MCF 10A (cell line): Measurements from ENCODE around the gene TMEM17. TPM values are rescaled to one million over a fixed set of nuclear protein-coding genes. Genes with fewer than 3 reads are reported as not detected.

Experiments
- BruUV-seq: library from RNA; stranded (reverse); fragments of 400-500 nt; replicated peaks from 2 replicates; lab custom pipeline; 2021; lab: Mats Ljungman, UMichigan
- CTCF ChIA-PET: fragments of 300-600 bp; sonication (Branson Sonifier 250); formaldehyde crosslinking; extraction: SDS; loops from one replicate; lab custom pipeline; 2021; ENCODE audit warnings: antibody characterized with exemption, inconsistent platforms; lab: Yijun Ruan, JAX
- POLR2A ChIA-PET: fragments of 300-600, 350-650 bp; sonication (Branson Sonifier 250); formaldehyde crosslinking; extraction: SDS; loops from one replicate; lab custom pipeline; 2020; ENCODE audit warnings: antibody characterized with exemption, inconsistent platforms; lab: Yijun Ruan, JAX
- DNase-seq: peaks from one replicate; pipeline ENCODE4 v3.0.0-alpha.2; 2018; ENCODE audit not compliant: unreplicated experiment
- H3K27ac Mint-ChIP-seq: one replicate; pipeline ENCODE4 v1.8.0; 2022; ENCODE audit warnings: mild to moderate bottlenecking, low read depth, mixed read lengths; ENCODE audit not compliant: unreplicated experiment
- H3K27me3 Mint-ChIP-seq: one replicate; pipeline ENCODE4 v1.8.0; 2022; ENCODE audit warnings: mixed read lengths; ENCODE audit not compliant: insufficient read depth, unreplicated experiment
- H3K36me3 Mint-ChIP-seq: one replicate; pipeline ENCODE4 v1.8.0; 2022; ENCODE audit warnings: mild to moderate bottlenecking, moderate library complexity, mixed read lengths; ENCODE audit not compliant: insufficient read depth, unreplicated experiment
- H3K4me1 Mint-ChIP-seq: one replicate; pipeline ENCODE4 v1.8.0; 2022; ENCODE audit warnings: mixed read lengths; ENCODE audit not compliant: insufficient read depth, unreplicated experiment
- H3K4me3 Mint-ChIP-seq: one replicate; pipeline ENCODE4 v1.8.0; 2022; ENCODE audit warnings: mild to moderate bottlenecking, moderate library complexity, mixed read lengths; ENCODE audit not compliant: unreplicated experiment
- H3K9me3 Mint-ChIP-seq: one replicate; pipeline ENCODE4 v1.8.0; 2022; ENCODE audit warnings: mixed read lengths; ENCODE audit not compliant: unreplicated experiment
- intact Hi-C: fragments of 100-400 bp; cut with micrococcal nuclease; formaldehyde crosslinking; loops from 2 replicates; pipeline ENCODE4 v1.14.1; 2022
- total RNA-seq: library from RNA; stranded (reverse); gene quantifications from 2 replicates; pipeline ENCODE4 v1.2.3, GENCODE V29; 2022
- TF ChIP-seq, protein P1 (sequence below): fragments of 200-600 bp; IDR thresholded peaks from one replicate; pipeline ENCODE4 v1.8.0; 2022; ENCODE audit warnings: antibody characterized with exemption, mild to moderate bottlenecking; ENCODE audit not compliant: unreplicated experiment

The TMEM17 gene
- total RNA-seq, 1 experiment from 2014 or later, result 2.6 TPM

DNA sequence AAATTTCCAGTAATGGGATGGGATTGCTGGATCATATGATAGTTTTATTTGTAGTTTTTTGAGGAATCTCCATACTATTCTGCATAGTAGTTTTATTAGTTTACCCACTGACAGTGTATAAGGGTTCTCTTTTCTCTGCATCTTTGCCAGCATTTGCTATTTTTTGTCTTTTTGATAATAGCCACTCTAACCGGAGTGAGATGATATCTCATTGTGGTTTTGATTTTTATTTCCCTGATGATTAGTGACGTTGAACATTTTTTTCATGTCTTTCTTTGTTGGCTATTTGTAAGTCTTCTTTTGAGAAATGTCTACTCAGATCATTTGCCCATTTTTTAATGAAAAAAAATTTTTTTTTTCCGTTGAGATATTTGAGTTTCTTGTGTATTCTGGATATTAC is 26.1 kb downstream of the TMEM17 start:
- TF ChIP-seq, protein P1, sequence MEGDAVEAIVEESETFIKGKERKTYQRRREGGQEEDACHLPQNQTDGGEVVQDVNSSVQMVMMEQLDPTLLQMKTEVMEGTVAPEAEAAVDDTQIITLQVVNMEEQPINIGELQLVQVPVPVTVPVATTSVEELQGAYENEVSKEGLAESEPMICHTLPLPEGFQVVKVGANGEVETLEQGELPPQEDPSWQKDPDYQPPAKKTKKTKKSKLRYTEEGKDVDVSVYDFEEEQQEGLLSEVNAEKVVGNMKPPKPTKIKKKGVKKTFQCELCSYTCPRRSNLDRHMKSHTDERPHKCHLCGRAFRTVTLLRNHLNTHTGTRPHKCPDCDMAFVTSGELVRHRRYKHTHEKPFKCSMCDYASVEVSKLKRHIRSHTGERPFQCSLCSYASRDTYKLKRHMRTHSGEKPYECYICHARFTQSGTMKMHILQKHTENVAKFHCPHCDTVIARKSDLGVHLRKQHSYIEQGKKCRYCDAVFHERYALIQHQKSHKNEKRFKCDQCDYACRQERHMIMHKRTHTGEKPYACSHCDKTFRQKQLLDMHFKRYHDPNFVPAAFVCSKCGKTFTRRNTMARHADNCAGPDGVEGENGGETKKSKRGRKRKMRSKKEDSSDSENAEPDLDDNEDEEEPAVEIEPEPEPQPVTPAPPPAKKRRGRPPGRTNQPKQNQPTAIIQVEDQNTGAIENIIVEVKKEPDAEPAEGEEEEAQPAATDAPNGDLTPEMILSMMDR, result no peak
- Mint-ChIP-seq H3K4me3 (no peak overlapping the region), H3K27ac (no peak overlapping the region), H3K36me3 (no peaks in the 10 kb centered on the region), H3K27me3 (no peaks in the 10 kb centered on the region), H3K4me1 (peaks cover 7% of the 10 kb centered on the region), H3K9me3 (no peaks in the 10 kb centered on the region)
- intact Hi-C loops, result no loop called here
- DNase-seq, result no peak
- CTCF ChIA-PET, result interaction anchor here (0.6 kb wide), 1 partner anchor 12 kb away, joined by 4 read pairs; no protein-coding TSS in a partner anchor
- POLR2A ChIA-PET, result no interaction called here
- no TSS peak for BruUV-seq

DNA sequence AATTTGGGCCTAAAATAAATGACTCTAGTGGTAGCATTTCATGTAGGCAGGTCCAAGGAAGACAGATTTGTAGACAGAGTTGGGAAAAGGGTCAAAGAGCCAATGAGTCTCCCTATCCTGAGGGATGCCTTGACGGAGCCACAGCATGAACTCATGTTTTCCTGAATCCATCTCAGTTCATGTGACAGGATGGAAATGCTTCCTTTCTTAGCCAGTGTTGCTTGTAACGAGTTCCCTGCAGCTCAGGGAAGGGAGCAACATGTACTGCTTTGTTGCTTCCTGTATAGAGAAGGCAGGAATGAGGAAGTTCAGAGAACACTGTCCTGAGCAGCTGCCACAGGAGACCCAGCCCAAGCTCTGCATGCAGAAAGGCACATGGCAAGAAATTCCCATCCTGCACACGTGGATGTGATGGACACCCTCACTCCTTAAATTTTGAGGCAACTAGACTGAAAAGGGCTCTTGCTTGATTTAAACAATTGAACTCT is 27.9 kb downstream of the TMEM17 start:
- POLR2A ChIA-PET, result interaction anchor here (0.6 to 1.7 kb wide), 4 partner anchors 9 to 297 kb away, joined by 3 to 5 read pairs (median 4); partner anchors contain the start of gene TMEM17
- H3K36me3 Mint-ChIP-seq, result no peaks in the 10 kb centered on the region
- no peaks in the 10 kb centered on the region for H3K9me3 Mint-ChIP-seq
- H3K4me1 Mint-ChIP-seq, result peaks cover 7% of the 10 kb centered on the region
- no peak for DNase-seq
- H3K27me3 Mint-ChIP-seq, result no peaks in the 10 kb centered on the region
- CTCF ChIA-PET, result interaction anchor here (0.9 to 1.7 kb wide), 2 partner anchors 21 to 309 kb away, joined by 3 to 9 read pairs; no protein-coding TSS in a partner anchor
- intact Hi-C loops, result no loop called here
- H3K4me3 Mint-ChIP-seq, result no peak overlapping the region
- BruUV-seq, result no TSS peak
- TF ChIP-seq, protein P1, result no peak
- no peak overlapping the region for H3K27ac Mint-ChIP-seq

DNA sequence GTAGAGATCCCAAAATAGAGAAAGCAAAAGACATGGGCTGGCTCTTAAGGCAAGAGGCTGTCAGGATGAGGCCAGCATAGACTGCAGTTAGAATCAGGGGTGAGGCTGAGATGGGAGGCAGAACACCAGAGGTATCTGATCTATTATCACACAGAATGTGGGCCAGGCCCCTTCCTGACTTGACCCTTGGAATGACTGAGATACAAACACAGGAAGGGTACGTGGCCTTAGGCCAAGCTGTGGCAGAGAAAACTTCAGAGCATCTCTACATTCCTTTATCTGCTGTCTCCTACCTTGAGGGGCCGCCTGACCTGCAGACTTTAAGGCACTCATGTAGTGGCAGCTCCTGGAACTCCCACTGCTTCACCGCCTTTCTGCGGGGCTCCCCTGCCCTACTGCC is 28.4 kb downstream of the TMEM17 start:
- no peak overlapping the region for H3K4me3 Mint-ChIP-seq
- TF ChIP-seq, protein P1, result no peak
- no peaks in the 10 kb centered on the region for H3K27me3 Mint-ChIP-seq
- peaks cover 7% of the 10 kb centered on the region for H3K4me1 Mint-ChIP-seq
- POLR2A ChIA-PET, result interaction anchor here (1.2 to 1.3 kb wide), 2 partner anchors 9 to 177 kb away, joined by 3 to 5 read pairs; no protein-coding TSS in a partner anchor
- DNase-seq, result no peak
- intact Hi-C loops, result no loop called here
- H3K36me3 Mint-ChIP-seq, result no peaks in the 10 kb centered on the region
- no peak overlapping the region for H3K27ac Mint-ChIP-seq
- CTCF ChIA-PET, result interaction anchor here (1.7 kb wide), 1 partner anchor 20 kb away, joined by 9 read pairs; no protein-coding TSS in a partner anchor
- no peaks in the 10 kb centered on the region for H3K9me3 Mint-ChIP-seq
- BruUV-seq, result no TSS peak

DNA sequence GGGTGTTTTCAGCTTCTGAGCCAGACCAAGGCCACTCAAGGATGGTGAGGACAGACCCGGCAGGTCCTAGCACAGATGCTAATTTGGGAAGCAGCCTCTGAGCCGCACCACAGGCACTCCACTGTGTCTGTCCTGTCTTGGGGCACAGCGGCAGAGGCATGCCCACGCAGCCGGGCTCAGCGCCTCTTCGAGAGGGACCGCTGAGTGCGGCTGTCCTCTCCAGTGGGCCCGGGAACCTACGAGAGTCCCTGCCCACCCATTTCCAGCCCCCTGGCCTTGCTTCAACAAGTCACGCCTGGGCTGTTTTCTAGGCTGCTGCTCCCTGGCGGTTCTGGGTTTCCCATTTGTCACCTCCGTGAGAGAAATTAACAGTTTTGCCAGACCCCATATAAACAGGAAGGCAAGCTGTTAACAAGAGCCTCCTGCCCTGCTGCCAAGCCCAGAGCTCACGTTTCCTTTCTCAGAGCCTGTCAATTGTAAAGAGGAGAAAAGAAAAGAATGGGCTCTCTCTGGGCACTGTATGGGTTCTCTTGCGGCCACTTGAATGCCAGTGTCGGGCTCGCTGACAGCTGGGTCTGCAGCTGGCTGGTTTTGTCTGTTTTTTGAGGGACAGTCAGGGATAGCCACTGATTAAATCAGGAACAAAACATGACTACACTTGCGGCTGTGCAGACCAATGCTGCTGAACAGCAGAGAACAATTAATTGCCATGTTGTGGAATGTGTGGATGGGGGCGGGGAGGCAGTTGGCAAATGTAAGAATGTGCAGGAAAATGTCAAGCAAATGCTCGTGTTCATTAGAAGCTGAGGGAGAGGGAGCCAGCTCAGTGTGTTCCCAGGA is 30.6 kb downstream of the TMEM17 start:
- peaks cover 7% of the 10 kb centered on the region for H3K4me1 Mint-ChIP-seq
- no peaks in the 10 kb centered on the region for H3K9me3 Mint-ChIP-seq
- H3K27me3 Mint-ChIP-seq, result no peaks in the 10 kb centered on the region
- H3K27ac Mint-ChIP-seq, result no peak overlapping the region
- intact Hi-C loops, result no loop called here
- no peak overlapping the region for H3K4me3 Mint-ChIP-seq
- no peaks in the 10 kb centered on the region for H3K36me3 Mint-ChIP-seq
- BruUV-seq, result no TSS peak
- POLR2A ChIA-PET, result interaction anchor here (0.7 to 2.1 kb wide), 4 partner anchors 13 to 1509 kb away, joined by 3 to 7 read pairs (median 4); partner anchors contain the start of gene TMEM17
- TF ChIP-seq, protein P1, result no peak
- DNase-seq, result no peak
- CTCF ChIA-PET, result interaction anchor here (0.6 to 3.4 kb wide), 3 partner anchors 18 to 1414 kb away, joined by 3 to 15 read pairs (median 5); no protein-coding TSS in a partner anchor
